ENCODE results near the gene MGLL.

MGLL gene

DNA sequence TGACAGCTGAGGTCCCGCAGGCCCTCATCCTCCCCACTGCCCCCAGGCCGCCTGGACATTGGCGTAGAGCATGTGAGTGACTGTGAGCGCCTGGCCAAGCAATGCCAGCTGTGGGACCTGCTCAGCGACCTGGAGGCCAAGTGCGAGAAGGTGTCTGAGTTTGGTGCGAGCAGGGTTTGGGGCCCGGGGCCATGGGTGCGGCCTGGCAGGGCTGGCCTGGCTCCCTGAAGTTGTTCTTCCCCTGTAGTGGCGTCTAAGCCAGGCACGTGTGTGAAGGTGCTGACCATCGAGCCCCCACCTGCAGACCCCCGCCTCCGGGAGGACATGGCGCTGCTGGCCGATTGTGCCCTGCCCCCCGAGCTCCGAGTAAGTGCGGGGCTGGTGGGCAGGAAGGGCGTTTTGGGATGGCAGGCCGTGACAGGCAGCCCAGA lies 145.4 kb downstream of the MGLL start:
- Mint-ChIP-seq H3K27me3 (ENCODE audit: low read depth) (peaks cover 11% of the 10 kb centered on the region), H3K9me3 (no peaks in the 10 kb centered on the region), H3K36me3 (ENCODE audit: low read depth) (peaks cover 3% of the 10 kb centered on the region), H3K4me3 (no peak overlapping the region), H3K4me1 (peaks cover 27% of the 10 kb centered on the region), H3K27ac (no peak overlapping the region)
- TF ChIP-seq, protein P1, sequence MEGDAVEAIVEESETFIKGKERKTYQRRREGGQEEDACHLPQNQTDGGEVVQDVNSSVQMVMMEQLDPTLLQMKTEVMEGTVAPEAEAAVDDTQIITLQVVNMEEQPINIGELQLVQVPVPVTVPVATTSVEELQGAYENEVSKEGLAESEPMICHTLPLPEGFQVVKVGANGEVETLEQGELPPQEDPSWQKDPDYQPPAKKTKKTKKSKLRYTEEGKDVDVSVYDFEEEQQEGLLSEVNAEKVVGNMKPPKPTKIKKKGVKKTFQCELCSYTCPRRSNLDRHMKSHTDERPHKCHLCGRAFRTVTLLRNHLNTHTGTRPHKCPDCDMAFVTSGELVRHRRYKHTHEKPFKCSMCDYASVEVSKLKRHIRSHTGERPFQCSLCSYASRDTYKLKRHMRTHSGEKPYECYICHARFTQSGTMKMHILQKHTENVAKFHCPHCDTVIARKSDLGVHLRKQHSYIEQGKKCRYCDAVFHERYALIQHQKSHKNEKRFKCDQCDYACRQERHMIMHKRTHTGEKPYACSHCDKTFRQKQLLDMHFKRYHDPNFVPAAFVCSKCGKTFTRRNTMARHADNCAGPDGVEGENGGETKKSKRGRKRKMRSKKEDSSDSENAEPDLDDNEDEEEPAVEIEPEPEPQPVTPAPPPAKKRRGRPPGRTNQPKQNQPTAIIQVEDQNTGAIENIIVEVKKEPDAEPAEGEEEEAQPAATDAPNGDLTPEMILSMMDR (IDR thresholded peaks at IDR 0.05; ENCODE audit: unreplicated experiment in 3 of 3) = no peak

DNA sequence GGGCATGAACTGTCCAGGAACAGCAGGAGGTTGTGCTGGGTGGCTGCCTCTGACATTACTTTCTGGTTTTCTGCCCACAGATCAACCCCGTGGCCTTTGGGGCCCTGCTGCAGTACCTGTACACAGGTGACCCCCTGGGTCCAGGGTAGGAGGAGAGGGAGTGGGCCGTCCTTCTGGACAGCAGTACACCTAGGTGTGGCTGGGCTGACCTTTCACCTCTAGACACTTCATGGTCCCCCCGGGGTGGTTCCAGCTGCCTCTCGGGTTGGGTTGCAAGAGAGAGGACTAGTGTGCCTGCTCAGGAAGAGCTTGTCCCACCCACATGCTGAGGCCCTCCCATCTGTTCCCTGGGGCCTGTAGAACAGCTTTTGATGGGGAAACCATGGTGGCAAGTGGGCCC lies 145.9 kb downstream of the MGLL start:
- peaks cover 3% of the 10 kb centered on the region for H3K36me3 Mint-ChIP-seq (ENCODE audit: low read depth)
- TF ChIP-seq, protein P1 (IDR thresholded peaks at IDR 0.05; ENCODE audit: unreplicated experiment in 3 of 3) = no peak
- peaks cover 22% of the 10 kb centered on the region for H3K4me1 Mint-ChIP-seq
- H3K27me3 Mint-ChIP-seq (ENCODE audit: low read depth) = peaks cover 9% of the 10 kb centered on the region
- no peaks in the 10 kb centered on the region for H3K9me3 Mint-ChIP-seq
- no peak overlapping the region for H3K4me3 Mint-ChIP-seq
- H3K27ac Mint-ChIP-seq = no peak overlapping the region

DNA sequence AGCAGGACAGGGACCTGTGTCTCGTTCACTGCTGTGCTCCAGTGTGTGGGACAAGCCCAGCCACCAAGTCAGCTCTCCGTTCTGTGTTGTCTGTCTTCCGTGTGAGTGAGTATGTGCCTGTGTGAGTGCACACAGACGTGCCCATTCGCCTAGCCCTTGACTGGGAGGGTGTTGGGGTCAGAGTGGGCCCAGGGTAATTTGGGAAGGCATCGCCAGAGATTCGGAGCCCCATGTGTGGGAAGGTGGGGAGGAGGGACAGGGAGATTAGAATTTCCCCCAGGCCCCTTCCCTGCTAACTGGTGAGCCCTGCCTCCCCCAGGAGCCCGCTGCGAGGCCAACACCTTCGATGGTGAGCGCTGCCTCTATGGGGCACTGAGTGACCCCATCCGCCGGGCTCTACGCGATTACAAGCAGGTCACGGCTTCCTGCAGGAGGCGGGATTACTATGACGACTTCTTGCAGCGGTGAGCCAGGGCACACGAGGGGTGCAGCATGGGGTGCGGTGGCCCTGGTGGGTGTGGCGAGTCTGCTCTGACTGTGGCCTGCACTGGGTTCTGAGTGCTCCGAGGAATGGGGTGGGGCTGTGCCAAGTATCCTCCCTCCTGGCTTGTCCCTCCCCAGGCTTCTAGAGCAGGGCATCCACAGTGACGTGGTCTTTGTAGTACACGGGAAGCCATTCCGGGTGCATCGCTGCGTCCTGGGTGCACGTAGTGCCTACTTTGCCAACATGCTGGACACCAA lies 146.5 kb downstream of the MGLL start:
- Mint-ChIP-seq H3K4me3 (peak overlapping the region in 2 of 3 experiments; percentile 39 to 66), H3K27me3 (ENCODE audit: low read depth) (peaks cover 8% of the 10 kb centered on the region), H3K27ac (no peak overlapping the region), H3K36me3 (ENCODE audit: low read depth) (peaks cover 3% of the 10 kb centered on the region), H3K4me1 (peaks cover 16% of the 10 kb centered on the region), H3K9me3 (no peaks in the 10 kb centered on the region)
- TF ChIP-seq, protein P1 (IDR thresholded peaks at IDR 0.05; ENCODE audit: unreplicated experiment in 3 of 3) = no peak

DNA sequence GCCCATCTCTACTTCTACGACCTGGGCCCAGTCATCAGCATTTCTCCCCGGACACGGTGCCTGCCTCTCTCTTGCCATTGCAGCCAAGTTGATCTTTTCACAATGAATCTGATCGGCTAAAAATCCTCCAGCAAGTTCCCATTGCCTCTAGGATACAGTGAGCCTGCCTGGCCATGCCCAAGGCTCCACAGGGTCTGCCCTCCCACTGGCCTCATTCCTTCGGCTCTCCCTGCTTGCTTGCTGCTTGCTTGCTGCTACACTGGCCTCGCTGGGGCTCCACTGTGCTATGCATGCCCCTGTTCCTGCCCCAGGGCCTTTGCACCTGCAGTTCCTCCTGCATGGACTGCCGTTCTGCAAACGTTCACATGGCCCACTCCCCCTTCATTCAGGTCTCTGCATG lies 147.5 kb downstream of the MGLL start:
- no peaks in the 10 kb centered on the region for H3K9me3 Mint-ChIP-seq
- H3K4me3 Mint-ChIP-seq = peak overlapping the region; percentile 76 to 94 (median 93)
- peaks cover 8% of the 10 kb centered on the region for H3K27me3 Mint-ChIP-seq (ENCODE audit: low read depth)
- peaks cover 3% of the 10 kb centered on the region for H3K36me3 Mint-ChIP-seq (ENCODE audit: low read depth)
- H3K4me1 Mint-ChIP-seq = peaks cover 16% of the 10 kb centered on the region
- peak overlapping the region in 1 of 3 experiments; percentile 44 for H3K27ac Mint-ChIP-seq
- TF ChIP-seq, protein P1 (IDR thresholded peaks at IDR 0.05; ENCODE audit: unreplicated experiment in 3 of 3) = no peak

DNA sequence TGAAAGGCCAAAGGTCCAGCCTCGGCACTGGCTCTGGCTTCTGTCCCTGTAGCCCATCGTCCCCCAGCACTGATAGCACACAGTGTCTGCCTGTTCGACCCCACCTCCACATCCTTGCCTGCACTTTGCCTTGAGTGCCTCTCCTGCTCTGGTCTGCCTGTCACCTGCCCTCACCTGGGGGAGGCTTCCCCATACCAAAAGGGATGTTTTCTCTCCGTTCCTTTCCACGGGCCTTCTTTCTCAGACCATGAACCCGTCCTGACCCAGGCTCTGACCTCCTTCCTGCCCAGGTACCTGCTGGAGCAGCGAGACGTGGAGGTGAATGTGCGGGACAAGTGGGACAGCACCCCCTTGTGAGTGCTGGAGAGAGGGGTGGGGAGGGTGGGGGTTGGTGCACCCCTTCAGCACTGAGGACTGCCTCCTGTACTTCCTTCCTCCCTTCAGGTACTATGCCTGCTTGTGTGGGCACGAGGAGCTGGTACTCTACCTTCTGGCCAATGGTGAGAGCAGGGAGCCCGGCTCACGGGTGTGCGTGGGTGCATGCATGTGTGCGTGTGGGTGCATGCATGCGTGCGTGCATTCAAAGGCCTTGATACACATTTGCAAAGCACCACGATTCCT lies 148.1 kb downstream of the MGLL start:
- Mint-ChIP-seq H3K36me3 (ENCODE audit: low read depth) (peaks cover 3% of the 10 kb centered on the region), H3K4me3 (peak overlapping the region; percentile 93 to 94 (median 93))
- TF ChIP-seq, protein P1 (IDR thresholded peaks at IDR 0.05; ENCODE audit: unreplicated experiment in 3 of 3) = no peak

More for the DNA sequence above, 148.1 kb downstream of the MGLL start:
- Mint-ChIP-seq H3K9me3 (no peaks in the 10 kb centered on the region), H3K27ac (peak overlapping the region; percentile 38 to 82 (median 82)), H3K27me3 (ENCODE audit: low read depth) (peaks cover 8% of the 10 kb centered on the region), H3K4me1 (peaks cover 16% of the 10 kb centered on the region)
